Activated CD4-positive, alpha-beta T cell treated with anti-CD3 and anti-CD28 coated beads, Interleukin-2, amount 10 ng/mL, durations not matched to agents 24 days and 14 days (primary cell): ENCODE results near the gene AATK. TPM values are rescaled to one million over a fixed set of nuclear protein-coding genes. Genes with fewer than 3 reads are reported as not detected.

Experiments used
- DNase-seq: peaks from one replicate; pipeline ENCODE4 v3.0.0; 2022
- H3K27ac Mint-ChIP-seq: one replicate; pipeline ENCODE4 v1.8.0; 2022; ENCODE audit warnings: mild to moderate bottlenecking, mixed read lengths
- H3K27me3 Mint-ChIP-seq: one replicate; pipeline ENCODE4 v1.8.0; 2022; ENCODE audit warnings: mixed read lengths
- H3K36me3 Mint-ChIP-seq: one replicate; pipeline ENCODE4 v1.8.0; 2022; ENCODE audit warnings: low read depth, mild to moderate bottlenecking, mixed read lengths
- H3K4me1 Mint-ChIP-seq: one replicate; pipeline ENCODE4 v1.8.0; 2021; ENCODE audit warnings: mixed read lengths
- H3K4me3 Mint-ChIP-seq: one replicate; pipeline ENCODE4 v1.8.0; 2022; ENCODE audit warnings: mild to moderate bottlenecking, moderate library complexity, mixed read lengths
- H3K9me3 Mint-ChIP-seq: one replicate; pipeline ENCODE4 v1.8.0; 2021; ENCODE audit warnings: mixed read lengths
- intact Hi-C: fragments of 100-400 bp; cut with micrococcal nuclease; formaldehyde crosslinking; loops from one replicate; pipeline ENCODE4 v1.15.1; 2023
- total RNA-seq: library from RNA; stranded (reverse); gene quantifications from 2 replicates; pipeline ENCODE4 v1.2.3, GENCODE V29; 2022

AATK gene
- total RNA-seq, 1 donor from 2014 or later, result 0.42 TPM

DNA sequence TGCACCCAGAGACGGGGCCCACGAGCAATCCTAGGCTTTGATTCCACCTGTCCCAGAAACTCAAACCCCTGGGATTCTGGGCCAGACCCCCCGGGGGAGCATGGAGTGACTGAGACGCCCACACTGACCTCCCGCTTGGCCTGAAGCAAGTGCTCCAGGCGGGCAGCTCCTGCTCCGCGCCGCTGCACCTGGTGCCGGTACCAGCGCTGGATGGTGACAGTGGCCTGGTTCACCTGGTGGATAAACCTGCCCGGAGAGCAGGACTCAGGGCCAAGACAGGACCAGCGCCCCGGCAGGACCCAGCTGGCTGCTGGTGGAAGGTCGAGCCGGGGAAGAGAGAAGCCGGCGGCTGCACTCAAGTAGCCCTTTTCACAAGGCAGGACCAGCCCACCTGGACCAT is 34.2 kb upstream of the AATK start:
- no peaks in the 10 kb centered on the region for H3K36me3 Mint-ChIP-seq
- no peaks in the 10 kb centered on the region for H3K27me3 Mint-ChIP-seq
- intact Hi-C loops, result no loop called here
- H3K4me3 Mint-ChIP-seq, result no peak overlapping the region
- no peaks in the 10 kb centered on the region for H3K4me1 Mint-ChIP-seq
- no peaks in the 10 kb centered on the region for H3K9me3 Mint-ChIP-seq
- DNase-seq, result no peak
- H3K27ac Mint-ChIP-seq, result no peak overlapping the region

DNA sequence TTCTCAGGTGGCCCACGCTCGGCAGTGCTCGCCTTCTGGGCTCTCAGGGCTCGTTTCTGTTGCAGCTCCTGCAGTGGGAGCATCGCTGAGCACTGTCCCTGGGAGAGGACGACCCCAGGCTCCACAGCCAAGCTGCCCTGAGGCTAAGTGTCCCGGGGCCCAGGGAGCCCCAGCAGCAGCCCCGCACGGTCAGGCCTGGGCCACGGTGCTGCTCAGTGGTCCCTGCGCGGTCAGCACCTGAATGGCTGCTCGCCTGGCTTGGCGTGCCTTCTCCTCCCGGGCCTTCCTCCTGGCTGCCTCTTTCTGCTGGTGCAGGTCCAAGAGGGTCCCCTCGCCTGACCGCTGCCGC is 33.4 kb upstream of the AATK start:
- H3K4me3 Mint-ChIP-seq, result no peak overlapping the region
- no peaks in the 10 kb centered on the region for H3K36me3 Mint-ChIP-seq
- no peaks in the 10 kb centered on the region for H3K4me1 Mint-ChIP-seq
- no peaks in the 10 kb centered on the region for H3K9me3 Mint-ChIP-seq
- DNase-seq, result no peak
- no peaks in the 10 kb centered on the region for H3K27me3 Mint-ChIP-seq
- no peak overlapping the region for H3K27ac Mint-ChIP-seq
- intact Hi-C loops, result no loop called here

DNA sequence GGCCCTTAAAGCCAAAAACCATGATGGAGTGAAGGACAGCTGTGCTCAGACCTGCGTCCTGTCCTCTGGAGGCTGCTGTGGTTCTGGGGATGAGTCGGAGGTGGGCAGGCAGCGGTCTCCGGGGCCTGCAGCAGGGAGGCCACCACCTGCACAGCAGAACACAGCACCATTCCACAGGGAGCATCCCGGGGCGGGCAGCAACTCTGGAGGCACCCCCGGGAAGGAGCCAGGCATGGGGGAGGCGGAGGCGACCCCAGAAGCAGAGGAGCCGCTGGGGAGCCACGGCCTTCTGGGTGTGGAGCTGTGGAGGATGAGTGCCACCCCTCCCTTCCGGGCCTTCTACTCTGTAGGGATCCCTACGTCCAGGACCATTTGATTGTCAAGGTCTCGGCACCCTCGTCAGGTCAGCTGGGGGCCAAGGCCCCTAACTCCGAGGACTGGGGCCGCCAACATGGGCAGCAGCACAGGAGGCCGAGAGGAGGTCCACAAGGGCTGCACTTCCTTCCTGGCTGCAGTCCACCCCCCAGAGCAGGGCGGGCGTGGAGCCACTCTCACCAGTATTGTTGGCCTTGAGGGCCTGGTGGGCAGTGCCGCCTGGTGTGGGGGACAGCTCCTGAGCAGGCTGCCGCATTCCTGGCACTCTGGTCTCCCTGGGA is 32.9 kb upstream of the AATK start:
- intact Hi-C loops, result no loop called here
- no peak overlapping the region for H3K27ac Mint-ChIP-seq

DNA sequence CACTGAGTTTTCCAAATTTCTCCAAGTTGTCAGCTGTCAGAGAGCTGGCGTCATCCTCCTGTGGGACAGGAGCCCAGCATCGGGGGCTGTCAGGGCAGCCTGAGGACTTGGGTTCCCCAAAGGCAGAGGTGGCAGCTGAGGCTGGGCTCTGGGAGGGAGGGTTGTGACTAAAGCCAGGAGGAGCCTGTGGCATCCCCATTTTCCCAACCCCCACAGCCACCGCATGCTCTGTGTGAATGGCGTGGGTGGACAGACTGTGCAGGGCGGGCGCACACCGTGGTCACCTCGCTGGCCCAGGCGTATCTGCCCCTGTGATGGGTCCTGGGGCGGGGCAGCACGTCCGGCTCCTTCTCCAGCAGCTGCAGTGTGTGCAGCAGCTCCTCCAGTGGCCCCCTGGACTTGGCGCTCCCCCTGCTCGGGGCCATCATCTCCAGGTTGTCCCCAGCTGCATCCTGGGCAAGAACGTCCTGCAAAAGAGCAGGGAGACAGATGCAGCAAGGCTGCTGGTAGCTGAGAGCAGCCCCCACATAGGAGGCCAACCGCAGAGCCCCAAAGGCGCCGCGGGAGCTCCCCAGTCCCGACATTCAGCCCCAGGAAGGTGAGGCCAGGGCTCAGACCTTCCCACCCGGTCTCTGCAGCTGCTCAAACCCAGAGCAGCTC is 31.9 kb upstream of the AATK start:
- no peak for DNase-seq
- no peaks in the 10 kb centered on the region for H3K27me3 Mint-ChIP-seq
- H3K27ac Mint-ChIP-seq, result no peak overlapping the region
- H3K4me1 Mint-ChIP-seq, result no peaks in the 10 kb centered on the region
- intact Hi-C loops, result no loop called here
- H3K36me3 Mint-ChIP-seq, result no peaks in the 10 kb centered on the region
- H3K4me3 Mint-ChIP-seq, result no peak overlapping the region
- H3K9me3 Mint-ChIP-seq, result no peaks in the 10 kb centered on the region

More for the DNA sequence above, 32.9 kb upstream of the AATK start:
- H3K4me3 Mint-ChIP-seq, result no peak overlapping the region
- H3K27me3 Mint-ChIP-seq, result no peaks in the 10 kb centered on the region
- DNase-seq, result no peak
- H3K9me3 Mint-ChIP-seq, result no peaks in the 10 kb centered on the region
- H3K36me3 Mint-ChIP-seq, result no peaks in the 10 kb centered on the region
- no peaks in the 10 kb centered on the region for H3K4me1 Mint-ChIP-seq

DNA sequence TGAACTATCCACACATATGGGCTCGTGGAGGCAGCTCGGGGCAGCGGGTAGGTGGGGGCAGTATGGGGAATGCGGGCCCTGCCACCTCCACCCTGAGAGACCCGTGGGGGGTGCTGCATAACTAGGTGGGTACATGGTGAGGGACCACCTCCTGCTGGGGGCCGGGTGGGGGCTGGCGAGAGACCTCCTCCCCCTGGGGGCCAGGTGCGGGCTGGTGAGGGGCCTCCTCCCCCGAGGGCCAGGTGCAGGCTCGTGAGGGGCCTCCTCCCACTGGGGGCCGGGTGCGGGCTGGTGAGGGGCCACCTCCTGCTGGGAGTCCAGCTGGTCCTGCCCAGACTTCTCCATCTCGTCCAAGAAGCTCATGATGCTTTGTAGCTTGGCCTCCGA is 31.4 kb upstream of the AATK start:
- Mint-ChIP-seq H3K27me3 (no peaks in the 10 kb centered on the region), H3K4me3 (no peak overlapping the region), H3K4me1 (no peaks in the 10 kb centered on the region), H3K36me3 (no peaks in the 10 kb centered on the region), H3K27ac (no peak overlapping the region), H3K9me3 (no peaks in the 10 kb centered on the region)
- intact Hi-C loops, result no loop called here
- no peak for DNase-seq

DNA sequence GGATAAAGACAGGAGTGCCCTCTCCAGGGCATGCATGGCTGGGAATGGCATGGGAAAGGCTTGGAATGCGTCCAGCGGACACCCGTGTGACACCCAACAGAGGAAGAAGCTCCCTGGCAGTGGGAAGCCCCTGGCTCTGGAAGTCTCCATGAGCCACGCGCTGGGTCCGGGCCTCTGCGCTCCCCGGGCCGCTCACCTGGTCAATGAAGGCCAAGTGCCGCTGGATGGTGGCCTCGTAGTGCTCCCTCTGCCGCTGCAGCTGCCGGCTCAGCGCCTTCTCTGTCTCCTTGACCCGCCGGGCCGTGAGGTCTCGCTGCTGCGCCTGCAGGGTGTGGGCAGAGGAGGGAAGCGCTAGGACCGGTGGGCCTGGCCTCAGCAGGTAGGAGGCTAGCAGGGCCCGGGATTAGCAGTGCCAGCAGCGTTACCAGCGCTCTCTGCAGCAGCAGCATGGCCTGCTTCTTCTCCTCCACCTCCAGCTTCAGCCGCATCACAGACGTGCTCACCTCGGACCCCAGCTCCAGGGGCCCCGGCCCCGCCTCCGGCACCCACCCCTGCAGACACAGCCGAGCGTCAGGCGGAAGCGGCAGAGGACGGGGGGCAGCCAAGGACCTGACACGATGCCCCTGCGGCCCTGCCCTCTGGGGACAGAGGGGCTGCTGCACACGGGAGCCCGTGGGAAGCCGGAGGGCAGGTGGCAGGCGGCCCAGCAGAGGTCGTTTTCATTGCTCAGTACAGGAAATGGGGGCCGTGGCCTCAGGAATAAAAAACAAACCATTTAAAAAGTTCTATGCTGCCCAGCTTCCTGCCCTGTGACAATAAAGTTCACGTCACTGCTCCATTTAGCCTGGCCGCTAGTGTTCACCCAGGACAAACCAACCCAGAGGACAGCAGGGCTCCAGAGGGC is 30.7 kb upstream of the AATK start:
- no peak for DNase-seq
- Mint-ChIP-seq H3K4me3 (no peak overlapping the region), H3K27ac (no peak overlapping the region), H3K27me3 (no peaks in the 10 kb centered on the region), H3K36me3 (no peaks in the 10 kb centered on the region), H3K4me1 (no peaks in the 10 kb centered on the region), H3K9me3 (no peaks in the 10 kb centered on the region)
- intact Hi-C loops, result no loop called here

DNA sequence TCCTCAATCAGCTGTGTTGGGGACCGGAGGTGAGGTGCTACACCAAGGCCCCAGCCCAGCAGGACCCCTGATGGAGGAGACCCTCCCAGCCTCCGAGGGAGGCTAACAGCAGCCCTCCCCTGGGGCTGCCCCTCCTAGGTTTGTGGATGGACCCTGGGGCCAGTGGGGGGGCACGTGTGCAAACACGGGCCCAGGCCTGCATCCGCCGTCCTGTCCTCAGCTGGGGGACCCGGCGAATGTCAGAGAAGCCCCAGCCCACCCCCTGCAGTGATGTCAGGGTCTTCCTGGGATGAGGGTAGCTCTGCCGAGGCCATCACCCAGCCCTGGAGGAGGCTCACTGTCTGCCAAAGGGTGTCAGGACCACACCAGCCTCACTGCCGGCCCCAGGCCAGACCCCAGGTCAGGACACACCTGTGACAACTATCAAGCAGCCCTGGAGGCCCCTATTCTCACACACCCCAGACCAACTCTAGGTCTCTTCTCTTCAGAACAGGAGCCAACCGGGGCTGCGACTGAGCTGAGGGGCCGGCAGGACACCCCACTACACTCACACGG is 30.0 kb upstream of the AATK start:
- Mint-ChIP-seq H3K4me3 (no peak overlapping the region), H3K36me3 (no peaks in the 10 kb centered on the region)

DNA sequence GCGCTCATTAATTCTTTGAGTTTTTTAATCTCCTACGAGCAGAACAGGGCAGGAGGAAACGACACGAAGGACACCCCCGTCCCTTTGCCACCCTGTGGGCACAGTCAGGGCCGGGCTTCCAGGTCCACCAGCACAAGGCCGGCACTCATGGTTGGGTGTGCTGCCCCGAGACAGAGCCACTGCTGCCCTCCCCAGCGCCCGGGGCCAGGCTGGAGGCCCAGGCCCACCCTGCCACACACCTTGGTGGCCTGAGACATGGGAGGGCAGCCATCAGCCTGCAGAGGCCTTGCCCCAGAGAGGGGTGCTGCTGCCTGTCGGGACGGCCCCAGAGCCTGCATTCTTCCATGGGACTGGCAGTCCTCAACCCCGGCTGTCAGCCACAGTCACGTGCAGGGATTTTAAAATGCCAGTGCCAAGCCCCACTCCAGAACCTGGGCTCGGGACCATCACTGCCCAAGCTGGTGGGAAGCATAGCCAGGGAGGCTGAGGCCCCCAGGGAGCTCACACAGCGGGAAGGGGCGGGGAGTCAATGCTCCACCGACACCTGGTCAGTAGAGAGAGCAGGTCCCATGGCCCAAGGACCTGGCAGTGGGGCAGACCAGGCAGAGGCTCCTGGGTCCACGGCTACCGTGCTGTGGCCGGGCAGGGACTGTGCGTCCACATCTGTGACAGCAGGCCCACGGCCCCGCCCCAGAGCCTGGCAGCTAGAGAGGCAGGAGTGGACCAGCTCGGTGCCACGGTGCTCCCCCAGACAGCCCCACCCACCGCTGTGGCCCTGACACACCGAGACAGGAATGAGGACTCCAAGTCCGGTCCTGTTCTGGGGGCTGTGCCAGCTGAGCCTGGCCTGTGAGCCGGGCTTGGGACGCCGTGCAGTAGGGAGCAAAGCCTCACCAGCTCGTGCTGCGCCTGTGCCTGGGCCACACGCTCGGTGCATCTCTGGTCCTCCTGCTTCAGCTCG is 29.2 kb upstream of the AATK start:
- Mint-ChIP-seq H3K27me3 (no peaks in the 10 kb centered on the region), H3K4me3 (no peak overlapping the region), H3K9me3 (no peaks in the 10 kb centered on the region), H3K4me1 (no peaks in the 10 kb centered on the region), H3K27ac (no peak overlapping the region), H3K36me3 (no peaks in the 10 kb centered on the region)
- DNase-seq, result no peak
- intact Hi-C loops, result no loop called here

More for the DNA sequence above, 30.0 kb upstream of the AATK start:
- Mint-ChIP-seq H3K4me1 (no peaks in the 10 kb centered on the region), H3K27ac (no peak overlapping the region), H3K27me3 (no peaks in the 10 kb centered on the region), H3K9me3 (no peaks in the 10 kb centered on the region)
- DNase-seq, result no peak
- intact Hi-C loops, result no loop called here

DNA sequence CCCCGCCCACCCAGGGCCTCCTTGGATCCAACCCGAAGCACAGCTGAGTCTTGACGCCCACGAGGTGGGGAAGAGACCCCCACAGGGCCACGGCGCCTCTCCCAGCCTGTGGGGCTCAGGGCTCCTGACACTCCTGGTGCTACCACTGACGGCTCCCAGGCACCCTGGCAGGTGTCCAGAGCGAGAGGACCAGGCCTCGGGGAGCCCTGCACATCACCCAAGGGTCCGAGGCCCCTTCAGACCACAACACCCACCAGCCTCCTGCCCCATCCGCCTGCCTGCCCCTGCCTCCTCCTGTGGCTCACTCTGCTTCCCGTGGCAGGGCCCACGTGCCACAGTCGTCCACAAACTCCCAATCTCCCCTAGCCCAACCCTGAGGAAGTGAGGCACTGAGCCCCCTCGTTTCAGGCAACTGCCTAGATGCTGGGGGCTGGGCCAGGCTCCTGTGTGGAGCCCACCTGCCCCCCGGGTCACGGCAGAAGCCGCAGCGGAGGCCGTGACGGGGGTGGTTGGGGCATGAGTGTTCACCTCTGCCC is 28.3 kb upstream of the AATK start:
- DNase-seq, result no peak
- Mint-ChIP-seq H3K4me1 (no peaks in the 10 kb centered on the region), H3K27me3 (no peaks in the 10 kb centered on the region), H3K4me3 (no peak overlapping the region), H3K27ac (no peak overlapping the region), H3K36me3 (no peaks in the 10 kb centered on the region), H3K9me3 (no peaks in the 10 kb centered on the region)
- intact Hi-C loops, result no loop called here

DNA sequence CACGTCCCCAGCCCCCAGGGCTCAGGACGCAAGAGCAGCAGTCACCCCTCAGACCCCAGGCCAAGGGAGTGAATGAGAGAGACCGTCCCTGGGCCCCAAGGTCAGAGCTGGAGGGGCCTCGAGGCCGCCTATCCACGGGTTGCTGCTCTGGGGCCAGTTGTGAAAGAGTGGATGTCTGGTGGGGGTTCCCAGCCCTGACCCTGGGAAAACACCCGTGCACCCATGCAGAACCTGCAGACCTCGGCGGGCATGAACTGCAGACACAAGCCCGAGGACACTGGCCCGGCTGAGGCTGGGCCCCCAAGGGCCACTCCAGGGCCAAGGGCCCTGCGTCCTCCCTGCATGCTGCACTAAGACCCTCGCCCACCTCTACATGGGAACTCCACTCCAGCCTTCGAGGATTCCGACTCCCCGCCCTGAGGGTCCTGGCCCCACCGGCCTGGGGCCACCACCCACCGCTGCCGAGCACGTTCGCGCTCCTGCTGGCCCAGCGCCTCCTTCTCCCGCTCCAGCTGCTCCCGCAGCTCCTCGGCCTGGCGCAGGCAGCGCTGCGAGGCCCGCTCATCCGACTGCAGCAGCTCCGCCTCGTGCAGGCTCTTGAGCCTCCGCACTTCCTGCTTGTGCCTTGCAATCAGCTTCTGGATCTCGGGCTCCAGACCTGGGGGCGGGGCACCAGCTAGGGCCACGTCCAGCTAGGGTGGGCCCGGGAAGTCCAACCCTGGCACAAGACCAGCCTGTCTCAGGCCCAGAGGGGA is 27.6 kb upstream of the AATK start:
- no peak overlapping the region for H3K27ac Mint-ChIP-seq
- no peaks in the 10 kb centered on the region for H3K4me1 Mint-ChIP-seq
- H3K36me3 Mint-ChIP-seq, result no peaks in the 10 kb centered on the region
- no peaks in the 10 kb centered on the region for H3K9me3 Mint-ChIP-seq
- no peak overlapping the region for H3K4me3 Mint-ChIP-seq
- no peak for DNase-seq
- H3K27me3 Mint-ChIP-seq, result no peaks in the 10 kb centered on the region
- intact Hi-C loops, result no loop called here

DNA sequence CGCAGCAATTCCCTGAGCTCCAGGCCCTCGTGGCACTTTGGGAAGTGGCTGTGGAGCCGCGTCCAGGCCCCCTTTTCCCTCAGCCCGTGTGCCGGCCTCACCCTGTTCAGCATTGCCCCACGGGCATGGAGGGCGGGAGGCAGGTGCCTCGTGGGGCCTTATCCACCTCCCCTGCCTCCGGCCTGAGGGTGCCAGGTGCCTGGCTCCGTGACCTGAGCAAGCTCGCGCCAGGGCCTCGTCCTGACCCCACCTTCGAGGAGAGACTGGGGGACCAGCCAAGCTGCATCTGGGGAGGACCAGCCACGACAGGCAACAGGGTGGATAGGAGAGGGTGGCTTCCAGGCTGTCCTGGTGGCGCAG is 27.0 kb upstream of the AATK start:
- H3K9me3 Mint-ChIP-seq, result no peaks in the 10 kb centered on the region
- intact Hi-C loops, result no loop called here
- no peaks in the 10 kb centered on the region for H3K27me3 Mint-ChIP-seq

DNA sequence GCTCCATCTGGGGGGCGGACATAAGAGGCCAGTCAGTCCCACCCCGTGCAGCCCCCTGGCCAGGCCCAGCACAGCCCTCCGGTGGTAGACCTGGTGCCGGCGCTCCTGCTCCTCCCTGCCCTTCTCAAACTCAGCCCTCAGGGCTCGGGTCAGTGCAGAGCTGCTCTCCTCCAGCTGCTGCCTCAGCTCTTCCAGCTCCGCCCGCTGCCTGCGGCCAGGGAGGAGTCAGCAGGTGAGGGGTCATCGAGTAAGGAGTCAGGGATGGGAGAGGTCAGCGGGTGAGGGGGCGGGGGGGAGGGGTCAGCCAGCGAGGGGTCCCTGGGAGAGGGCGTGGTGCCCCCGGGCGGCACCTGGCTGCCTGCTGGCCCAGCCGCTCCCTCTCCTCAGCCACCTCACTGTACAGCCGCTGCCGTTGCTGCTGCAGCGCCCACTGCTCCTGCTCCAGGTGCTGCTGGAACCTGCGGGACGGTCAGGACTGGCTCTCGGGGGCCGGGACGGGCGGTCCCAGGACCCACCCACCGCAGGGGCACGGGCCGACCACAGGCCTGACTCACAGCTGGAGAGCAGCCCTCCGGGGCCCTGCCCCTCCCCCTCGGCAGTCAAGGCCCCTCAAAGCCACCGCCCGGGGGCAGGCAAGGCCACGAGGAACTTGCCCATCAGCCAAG is 26.5 kb upstream of the AATK start:
- Mint-ChIP-seq H3K4me3 (no peak overlapping the region), H3K27ac (no peak overlapping the region), H3K36me3 (no peaks in the 10 kb centered on the region), H3K9me3 (no peaks in the 10 kb centered on the region), H3K4me1 (no peaks in the 10 kb centered on the region), H3K27me3 (no peaks in the 10 kb centered on the region)
- intact Hi-C loops, result no loop called here
- DNase-seq, result no peak

More for the DNA sequence above, 27.0 kb upstream of the AATK start:
- H3K4me3 Mint-ChIP-seq, result no peak overlapping the region
- no peak for DNase-seq
- H3K27ac Mint-ChIP-seq, result no peak overlapping the region
- no peaks in the 10 kb centered on the region for H3K36me3 Mint-ChIP-seq
- H3K4me1 Mint-ChIP-seq, result no peaks in the 10 kb centered on the region
